HepG2 (cell line): ENCODE results near the gene CNTN2. TPM values are rescaled to one million over a fixed set of nuclear protein-coding genes. Genes with fewer than 3 reads are reported as not detected.

ENCODE experiments used
- ATAC-seq: fragments of 200-7000 bp; cut with Tn5 transposase; 3 replicates; pipeline ENCODE4 v1.9.1; 2020; ENCODE audit warnings: mild to moderate bottlenecking, moderate library complexity
- BruUV-seq: library from RNA; stranded (reverse); fragments of 400-500 nt; replicated peaks from 2 replicates; lab custom pipeline; 2021; lab: Mats Ljungman, UMichigan
- CTCF ChIA-PET: fragments of 300-600 bp; formaldehyde crosslinking; extraction: SDS; loops from one replicate; lab custom pipeline; 2021; ENCODE audit warnings: low total read pairs, inconsistent platforms, low intra/inter-chr PET ratio; lab: Yijun Ruan, JAX
- POLR2A ChIA-PET: fragments of 350-600 bp; sonication (Branson Sonifier 250); formaldehyde crosslinking; loops from one replicate; lab custom pipeline; 2020; ENCODE audit warnings: antibody characterized with exemption, inconsistent platforms; lab: Yijun Ruan, JAX
- DNase-seq: peaks from one replicate; pipeline ENCODE4 v3.0.0-alpha.2; 2015; ENCODE audit warnings: low spot score
- FAIRE-seq: peaks from 3 replicates; lab custom pipeline; 2011; peaks lifted over from hg19 to GRCh38; lab: Jason Lieb, UNC
- H2AFZ ChIP-seq: one replicate; pipeline ENCODE4 v1.6.1; 2011; ENCODE audit warnings: low read length, inconsistent platforms
- H3K27ac ChIP-seq: fragments of 300-600 bp; 3 replicates; pipeline ENCODE4 v1.8.0; 2011; ENCODE audit warnings: mixed run types, mild to moderate bottlenecking, mixed read lengths, low read length, inconsistent platforms; ENCODE audit not compliant: insufficient read depth; ENCODE audit errors: extremely low read length
- H3K27me3 ChIP-seq, 2 experiments: fragments of 200-600 bp in 1 of 2; 2 replicates in 1 of 2; 3 replicates in 1 of 2; pipeline versions ENCODE4 v1.6.0 to v1.8.0; 2011; ENCODE audit warnings: low read length in 2 of 2, mild to moderate bottlenecking in 2 of 2, moderate library complexity in 2 of 2, inconsistent platforms in 1 of 2; ENCODE audit not compliant: insufficient read depth in 2 of 2, control insufficient read depth in 1 of 2
- H3K36me3 ChIP-seq, 2 experiments: fragments of 200-600 bp in 1 of 2; replicated peaks in 1 of 2; 2 replicates in 1 of 2; 3 replicates in 1 of 2; pipeline versions ENCODE4 v1.5.1 to v1.8.0; 2011; ENCODE audit warnings: low read length in 2 of 2, inconsistent platforms in 1 of 2; ENCODE audit not compliant: insufficient read depth in 2 of 2, control insufficient read depth in 1 of 2
- H3K4me1 ChIP-seq: 2 replicates; pipeline ENCODE4 v1.5.1; 2012; ENCODE audit warnings: low read length, inconsistent platforms; ENCODE audit not compliant: insufficient read depth
- H3K4me2 ChIP-seq: 2 replicates; pipeline ENCODE4 v1.6.0; 2011; ENCODE audit warnings: low read depth, low read length, inconsistent platforms
- H3K4me3 ChIP-seq, 3 experiments: fragments of 200-600 bp in 1 of 3; sonication (generic), shearing (Covaris generic) in 1 of 3; replicated peaks in 1 of 3; 2 replicates each; pipeline ENCODE4 v1.5.1; 2011 to 2016; ENCODE audit warnings: low read length in 3 of 3, inconsistent platforms in 2 of 3, low read depth in 2 of 3, mild to moderate bottlenecking in 2 of 3, control low read depth in 1 of 3, mixed read lengths in 1 of 3; ENCODE audit not compliant: insufficient read depth in 1 of 3
- H3K79me2 ChIP-seq: one replicate; pipeline ENCODE4 v1.6.1; 2011; ENCODE audit warnings: low read length, inconsistent platforms; ENCODE audit not compliant: insufficient read depth
- H3K9ac ChIP-seq: 2 replicates; pipeline ENCODE4 v1.6.0; 2011; ENCODE audit warnings: mild to moderate bottlenecking, low read depth, low read length, inconsistent platforms; ENCODE audit not compliant: insufficient read depth
- H3K9me3 ChIP-seq: 2 replicates; pipeline ENCODE4 v1.5.1; 2012; ENCODE audit warnings: mild to moderate bottlenecking, low read length
- H4K20me1 ChIP-seq: 2 replicates; pipeline ENCODE4 v1.6.0; 2011; ENCODE audit warnings: inconsistent platforms, mild to moderate bottlenecking, low read length, moderate library complexity; ENCODE audit not compliant: insufficient read depth
- CCDC6 ChIP-seq: sonication (generic); formaldehyde crosslinking; IDR thresholded peaks from 2 replicates; pipeline ENCODE4 v1.8.1; 2022; ENCODE audit warnings: mild to moderate bottlenecking, missing genetic modification reagents, moderate library complexity
- CENPT ChIP-seq: sonication (generic); formaldehyde crosslinking; IDR thresholded peaks from 2 replicates; pipeline ENCODE4 v1.8.0; 2022; ENCODE audit warnings: low read depth, mild to moderate bottlenecking, moderate library complexity, missing genetic modification reagents
- E2F1 ChIP-seq: sonication (generic); formaldehyde crosslinking; IDR thresholded peaks from 2 replicates; pipeline ENCODE4 v1.5.0; 2020; ENCODE audit warnings: missing genetic modification reagents
- GFI1 ChIP-seq: sonication (generic); formaldehyde crosslinking; IDR thresholded peaks from 2 replicates; pipeline ENCODE4 v1.5.0; 2020; ENCODE audit warnings: missing genetic modification reagents, mild to moderate bottlenecking, borderline replicate concordance
- RELA ChIP-seq: sonication (generic); formaldehyde crosslinking; IDR thresholded peaks from 2 replicates; pipeline ENCODE4 v1.4.0; 2020; ENCODE audit warnings: missing genetic modification reagents
- XBP1 ChIP-seq: sonication (generic); formaldehyde crosslinking; IDR thresholded peaks from 2 replicates; pipeline ENCODE4 v1.5.0; 2020; ENCODE audit warnings: missing genetic modification reagents
- WGBS: methylation state at CpG from one replicate; pipeline ENCODE4 v1.1.6; 2017; ENCODE audit warnings: low lambda C conversion rate; 5-methylcytosine and 5-hydroxymethylcytosine counted together
- in situ Hi-C: cut with HindIII; loops from 2 replicates; pipeline ENCODE4 v1.10.0; 2017; ENCODE audit warnings: low pct_unique_long_range_greater_than_20kb; ENCODE audit not compliant: extremely low pct_ligation_motif_present
- intact Hi-C: fragments of 100-400 bp; cut with micrococcal nuclease; formaldehyde crosslinking; loops from one replicate; pipeline ENCODE4 v1.10.0; 2022; ENCODE audit not compliant: unreplicated experiment
- polyA plus RNA-seq, 8 experiments: library from polyadenylated mRNA; depleted of rRNA in 3 of 8; stranded (reverse) in 7 of 8; unstranded in 1 of 8; fragments of >200 nt; fragmentation: Illumina TruSeq in 4 of 8; extraction: Trizol in 4 of 8; gene quantifications; 2 replicates each; pipeline versions ENCODE4 v1.2.1 to v1.2.3, GENCODE V29; 2011 to 2016; ENCODE audit warnings: low read depth in 4 of 8, missing spikeins in 1 of 8, mixed read lengths in 1 of 8; ENCODE audit not compliant: insufficient read depth in 1 of 8
- total RNA-seq, 5 experiments: library from RNA; depleted of rRNA; stranded (reverse); fragments of >200 nt; fragmentation: Illumina TruSeq; extraction: Trizol; gene quantifications; 2 replicates each; pipeline ENCODE4 v1.2.3, GENCODE V29; 2016; ENCODE audit warnings: low read depth in 1 of 5
- TF ChIP-seq, protein P1 (sequence below): IDR thresholded peaks from 2 replicates; pipeline ENCODE4 v1.6.1; 2018; ENCODE audit warnings: missing genetic modification reagents, mild to moderate bottlenecking, missing compliant biosample characterization

CNTN2 gene
- total and polyA plus RNA-seq, 2 of the 13 experiments (the other 11 are each of a cell fraction or from before 2014, with no cell fraction given), result not detected

DNA sequence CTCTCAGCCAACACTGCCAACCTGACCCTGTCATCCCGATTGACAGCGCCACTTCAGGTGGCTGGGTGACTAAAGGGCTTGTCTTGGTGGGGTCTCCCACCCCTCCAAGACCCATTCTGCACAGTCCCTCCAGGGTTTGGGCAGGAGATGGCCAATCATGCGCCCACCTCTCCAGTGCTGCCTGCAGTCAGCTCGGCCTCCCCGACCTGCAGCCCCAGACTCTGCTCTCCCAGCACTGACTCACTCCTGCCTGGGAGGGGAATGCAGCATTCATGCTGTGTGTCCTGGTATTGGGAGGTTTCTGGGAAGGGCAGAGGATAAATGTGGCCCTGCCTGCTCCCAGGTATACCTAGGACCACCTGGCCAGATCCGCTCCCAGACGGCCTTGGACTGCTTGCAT is 31.5 kb downstream of the CNTN2 start:
- intact Hi-C loops, result no loop called here

More for the DNA sequence above, 31.5 kb downstream of the CNTN2 start:
- H4K20me1 ChIP-seq, result no peaks in the 10 kb centered on the region
- BruUV-seq, result no TSS peak
- ChIA-PET POLR2A (no interaction called here), CTCF (no interaction called here)
- H3K4me3 ChIP-seq, result no peak overlapping the region
- FAIRE-seq (no peak), DNase-seq (no peak), ATAC-seq (no peak)
- H3K4me2 ChIP-seq, result no peak overlapping the region
- H3K27ac ChIP-seq, result no peak overlapping the region
- no peaks in the 10 kb centered on the region for H3K36me3 ChIP-seq
- in situ Hi-C loops, result no loop called here
- no peaks in the 10 kb centered on the region for H3K4me1 ChIP-seq
- no peaks in the 10 kb centered on the region for H3K9me3 ChIP-seq
- H3K9ac ChIP-seq, result no peak overlapping the region
- no peak overlapping the region for H2AFZ ChIP-seq
- TF ChIP-seq RELA (no peak), CENPT (CRISPR knock-in tag) (no peak), XBP1 (CRISPR knock-in tag) (no peak), GFI1 (CRISPR knock-in tag) (no peak), CCDC6 (CRISPR knock-in tag) (no peak), E2F1 (CRISPR knock-in tag) (no peak)
- TF ChIP-seq, protein P1, sequence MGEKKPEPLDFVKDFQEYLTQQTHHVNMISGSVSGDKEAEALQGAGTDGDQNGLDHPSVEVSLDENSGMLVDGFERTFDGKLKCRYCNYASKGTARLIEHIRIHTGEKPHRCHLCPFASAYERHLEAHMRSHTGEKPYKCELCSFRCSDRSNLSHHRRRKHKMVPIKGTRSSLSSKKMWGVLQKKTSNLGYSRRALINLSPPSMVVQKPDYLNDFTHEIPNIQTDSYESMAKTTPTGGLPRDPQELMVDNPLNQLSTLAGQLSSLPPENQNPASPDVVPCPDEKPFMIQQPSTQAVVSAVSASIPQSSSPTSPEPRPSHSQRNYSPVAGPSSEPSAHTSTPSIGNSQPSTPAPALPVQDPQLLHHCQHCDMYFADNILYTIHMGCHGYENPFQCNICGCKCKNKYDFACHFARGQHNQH (CRISPR knock-in tag), result no peak
- H3K27me3 ChIP-seq, result peaks cover 0 to 25% of the 10 kb centered on the region in 2 experiments; a peak in 3 of 5 replicates
- WGBS, result no CpG with 5 or more reads among the region's 7 CpGs
- H3K79me2 ChIP-seq, result no peaks in the 10 kb centered on the region
